ENCODE results near the gene AKR1D1. TPM values are rescaled to one million over a fixed set of nuclear protein-coding genes. Genes with fewer than 3 reads are reported as not detected.

AKR1D1 gene
- total RNA-seq, 3 donors from 2014 or later = not detected

DNA sequence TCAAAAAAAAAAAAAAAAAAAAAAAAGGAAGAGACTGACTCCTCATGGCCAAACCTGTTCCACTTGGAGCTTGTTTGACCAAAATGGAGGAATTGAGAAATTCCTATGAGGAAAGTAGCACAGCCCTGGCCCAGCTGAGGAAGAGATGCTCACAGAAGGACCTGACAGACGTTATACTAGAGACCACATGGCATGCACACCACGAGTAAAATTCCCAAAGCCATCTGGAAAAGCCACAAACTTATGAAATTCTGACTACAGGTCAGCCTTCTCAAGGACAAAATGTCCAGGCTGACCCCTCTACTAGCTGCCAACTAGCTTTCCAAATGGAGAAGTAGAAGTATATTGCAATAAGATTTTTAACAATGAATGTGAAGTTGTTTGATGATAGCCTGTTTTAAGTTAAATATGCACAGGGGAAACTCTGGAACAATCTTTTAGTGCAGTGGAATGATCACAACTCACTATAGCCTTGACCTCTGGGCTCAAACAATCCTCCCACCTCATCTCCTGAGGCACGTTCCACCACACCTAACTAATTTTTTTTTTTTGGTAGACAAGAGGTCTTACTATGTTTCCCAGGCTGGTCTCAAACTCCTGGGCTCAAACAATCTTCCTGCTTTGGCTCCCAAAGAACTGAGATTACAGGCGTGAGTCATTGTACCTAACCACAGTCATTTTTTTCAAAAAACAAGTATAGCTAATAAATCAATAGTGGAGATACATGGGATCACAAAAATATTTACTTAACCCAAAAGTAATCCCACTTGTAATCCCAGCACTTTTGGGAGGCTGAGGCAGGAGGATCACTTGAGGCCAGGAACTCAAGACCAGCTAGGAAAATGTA lies 75.7 kb downstream of the AKR1D1 start:
- ATAC-seq (no peak), DNase-seq (no peak)
- no peaks in the 10 kb centered on the region for H3K36me3 ChIP-seq (ENCODE audit: low read depth)
- no peak overlapping the region for H3K4me3 ChIP-seq
- intact Hi-C loops (cut with DNase I, micrococcal nuclease) = no loop called here
- TF ChIP-seq, protein P1, sequence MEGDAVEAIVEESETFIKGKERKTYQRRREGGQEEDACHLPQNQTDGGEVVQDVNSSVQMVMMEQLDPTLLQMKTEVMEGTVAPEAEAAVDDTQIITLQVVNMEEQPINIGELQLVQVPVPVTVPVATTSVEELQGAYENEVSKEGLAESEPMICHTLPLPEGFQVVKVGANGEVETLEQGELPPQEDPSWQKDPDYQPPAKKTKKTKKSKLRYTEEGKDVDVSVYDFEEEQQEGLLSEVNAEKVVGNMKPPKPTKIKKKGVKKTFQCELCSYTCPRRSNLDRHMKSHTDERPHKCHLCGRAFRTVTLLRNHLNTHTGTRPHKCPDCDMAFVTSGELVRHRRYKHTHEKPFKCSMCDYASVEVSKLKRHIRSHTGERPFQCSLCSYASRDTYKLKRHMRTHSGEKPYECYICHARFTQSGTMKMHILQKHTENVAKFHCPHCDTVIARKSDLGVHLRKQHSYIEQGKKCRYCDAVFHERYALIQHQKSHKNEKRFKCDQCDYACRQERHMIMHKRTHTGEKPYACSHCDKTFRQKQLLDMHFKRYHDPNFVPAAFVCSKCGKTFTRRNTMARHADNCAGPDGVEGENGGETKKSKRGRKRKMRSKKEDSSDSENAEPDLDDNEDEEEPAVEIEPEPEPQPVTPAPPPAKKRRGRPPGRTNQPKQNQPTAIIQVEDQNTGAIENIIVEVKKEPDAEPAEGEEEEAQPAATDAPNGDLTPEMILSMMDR (IDR thresholded peaks at IDR 0.05) = no peak
- H3K9me3 ChIP-seq = no peaks in the 10 kb centered on the region
- H3K4me1 ChIP-seq (ENCODE audit: low read depth) = no peaks in the 10 kb centered on the region

DNA sequence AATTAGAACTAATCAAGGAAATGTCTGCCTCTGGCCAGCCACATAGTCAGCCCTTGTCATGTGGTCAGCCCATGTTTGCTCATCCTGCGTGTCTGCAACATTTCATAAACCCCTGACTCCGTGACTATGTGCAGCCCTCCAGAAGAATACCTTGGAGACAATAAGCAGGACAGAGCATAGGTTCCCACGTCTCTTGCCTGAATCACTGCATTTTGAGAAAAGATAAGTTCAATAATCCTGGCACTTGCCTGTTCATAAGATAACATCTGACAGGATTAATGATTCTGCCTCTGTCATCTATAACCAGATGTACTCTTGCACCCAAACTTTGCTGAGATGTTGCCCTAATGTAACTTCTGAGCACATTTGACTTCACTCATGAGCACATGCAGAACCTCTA lies 78.4 kb downstream of the AKR1D1 start:
- H3K4me3 ChIP-seq = no peak overlapping the region
- intact Hi-C loops (cut with DNase I, micrococcal nuclease) = no loop called here
- TF ChIP-seq, protein P1 (IDR thresholded peaks at IDR 0.05) = no peak
- H3K9me3 ChIP-seq = no peaks in the 10 kb centered on the region
- no peaks in the 10 kb centered on the region for H3K36me3 ChIP-seq (ENCODE audit: low read depth)
- no peaks in the 10 kb centered on the region for H3K4me1 ChIP-seq (ENCODE audit: low read depth)
- no peak for ATAC-seq
- DNase-seq = no peak

DNA sequence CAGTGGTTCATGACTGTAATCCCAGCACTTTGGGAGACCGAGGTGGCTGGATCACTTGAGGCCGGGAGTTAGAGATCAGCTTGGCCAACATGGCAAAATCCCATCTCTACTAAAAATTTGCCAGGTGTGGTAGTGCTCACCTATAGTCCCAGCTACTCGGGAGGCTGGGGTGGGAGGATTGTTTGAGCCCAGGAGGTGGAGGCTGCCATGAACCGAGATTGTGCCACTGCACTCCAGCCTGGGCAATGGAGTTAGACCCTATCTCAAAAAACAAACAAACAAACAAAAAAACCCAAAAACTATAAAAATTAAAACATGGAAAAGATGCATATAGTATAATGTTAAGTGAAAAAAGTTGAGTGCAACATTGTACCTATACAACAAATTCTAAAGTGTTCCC lies 81.4 kb downstream of the AKR1D1 start:
- Histone ChIP-seq H3K4me3 (no peak overlapping the region), H3K4me1 (ENCODE audit: low read depth) (no peaks in the 10 kb centered on the region), H3K9me3 (no peaks in the 10 kb centered on the region), H3K36me3 (ENCODE audit: low read depth) (no peaks in the 10 kb centered on the region)
- intact Hi-C loops (cut with DNase I, micrococcal nuclease) = no loop called here
- TF ChIP-seq, protein P1 (IDR thresholded peaks at IDR 0.05) = no peak
- ATAC-seq (no peak), DNase-seq (no peak)

DNA sequence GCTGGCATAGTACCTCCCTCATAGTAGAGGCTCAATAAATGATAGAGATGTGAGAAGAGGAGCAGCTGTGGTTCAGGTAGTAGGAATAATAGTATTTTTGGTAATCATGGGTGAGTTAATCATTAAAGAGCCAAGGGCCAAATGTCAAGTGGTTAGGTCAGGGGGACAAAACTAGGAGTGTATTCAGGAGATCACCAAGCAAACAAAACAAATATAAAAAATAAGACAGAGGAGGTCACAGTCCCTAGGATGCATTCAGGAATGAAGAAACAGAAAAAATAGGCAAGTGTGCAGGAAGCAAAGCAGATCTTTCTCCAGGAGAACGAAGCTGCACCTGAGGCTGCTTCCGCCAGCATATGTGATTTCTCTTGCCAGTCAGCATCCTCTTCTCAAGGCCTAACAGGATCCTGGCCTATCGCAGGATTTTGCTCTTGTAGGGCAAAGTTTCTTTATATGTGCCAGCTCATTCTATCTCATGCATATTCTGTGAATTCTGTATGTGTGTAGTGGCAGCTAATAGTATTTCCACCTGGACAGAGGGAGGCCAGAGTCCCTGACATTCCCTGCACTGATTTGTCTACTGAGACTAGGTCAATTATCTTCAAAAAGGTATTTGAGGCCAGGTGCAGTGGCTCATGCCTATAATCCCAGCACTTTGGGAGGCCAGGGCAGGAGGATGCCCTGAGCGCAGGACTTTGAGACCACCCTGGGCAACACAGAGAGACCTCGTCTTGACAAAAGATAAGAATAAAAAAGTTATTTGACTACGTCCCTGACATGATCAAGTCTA lies 82.7 kb downstream of the AKR1D1 start:
- DNase-seq (no peak), ATAC-seq (no peak)
- no peaks in the 10 kb centered on the region for H3K4me1 ChIP-seq (ENCODE audit: low read depth)
- intact Hi-C loops (cut with DNase I, micrococcal nuclease) = no loop called here
- H3K9me3 ChIP-seq = peaks cover 3% of the 10 kb centered on the region
- no peaks in the 10 kb centered on the region for H3K36me3 ChIP-seq (ENCODE audit: low read depth)
- TF ChIP-seq, protein P1 (IDR thresholded peaks at IDR 0.05) = no peak
- H3K4me3 ChIP-seq = no peak overlapping the region

DNA sequence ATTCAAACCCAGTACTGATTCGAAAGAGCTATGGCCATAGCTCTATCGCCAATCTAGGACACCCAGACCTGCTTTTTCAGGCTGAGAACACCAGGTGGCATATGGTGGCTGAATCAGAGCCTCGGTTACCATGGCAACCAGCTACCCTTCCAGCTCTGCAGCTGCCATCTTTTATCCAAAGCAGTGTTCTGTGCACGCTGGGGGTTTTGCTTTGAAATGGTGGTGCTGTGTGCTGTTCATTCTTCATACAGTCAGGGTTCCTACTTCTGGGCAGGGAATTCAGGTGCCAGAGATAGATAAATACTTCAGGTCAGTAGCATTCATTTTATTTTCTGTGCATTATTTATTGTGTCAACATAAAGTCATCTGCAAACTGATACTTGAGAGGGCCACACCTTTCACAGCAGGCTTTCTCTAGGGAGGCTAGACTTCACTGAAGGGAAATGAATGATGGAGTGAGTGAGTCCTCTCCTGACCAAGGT lies 85.4 kb downstream of the AKR1D1 start:
- TF ChIP-seq, protein P1 (IDR thresholded peaks at IDR 0.05) = peak; percentile 32
- H3K36me3 ChIP-seq (ENCODE audit: low read depth) = no peaks in the 10 kb centered on the region
- ATAC-seq = peak; percentile 98
- H3K4me1 ChIP-seq (ENCODE audit: low read depth) = no peaks in the 10 kb centered on the region
- H3K9me3 ChIP-seq = peaks cover 16% of the 10 kb centered on the region
- no peak overlapping the region for H3K4me3 ChIP-seq
- DNase-seq = peak; percentile 57 to 94 (median 63)
- intact Hi-C loops (cut with DNase I, micrococcal nuclease) = loop anchor here in 1 of 2 donors (5.0 kb wide), 1 partner anchor 576 kb away; no protein-coding TSS in a partner anchor

All from mucosa of descending colon (tissue), 3 donors.